ENCODE results near the gene SPATA6L. TPM values are rescaled to one million over a fixed set of nuclear protein-coding genes. Genes with fewer than 3 reads are reported as not detected.

The SPATA6L gene
- total RNA-seq, 1 experiment from 2014 or later, result 1.8 TPM

GRCh38 chr9:4585135-4585534 lies 81.1 kb downstream of the SPATA6L start:
- H3K9me3 Mint-ChIP-seq, result no peaks in the 10 kb centered on the region
- no peak overlapping the region for H3K27ac Mint-ChIP-seq
- TF ChIP-seq, protein P1, sequence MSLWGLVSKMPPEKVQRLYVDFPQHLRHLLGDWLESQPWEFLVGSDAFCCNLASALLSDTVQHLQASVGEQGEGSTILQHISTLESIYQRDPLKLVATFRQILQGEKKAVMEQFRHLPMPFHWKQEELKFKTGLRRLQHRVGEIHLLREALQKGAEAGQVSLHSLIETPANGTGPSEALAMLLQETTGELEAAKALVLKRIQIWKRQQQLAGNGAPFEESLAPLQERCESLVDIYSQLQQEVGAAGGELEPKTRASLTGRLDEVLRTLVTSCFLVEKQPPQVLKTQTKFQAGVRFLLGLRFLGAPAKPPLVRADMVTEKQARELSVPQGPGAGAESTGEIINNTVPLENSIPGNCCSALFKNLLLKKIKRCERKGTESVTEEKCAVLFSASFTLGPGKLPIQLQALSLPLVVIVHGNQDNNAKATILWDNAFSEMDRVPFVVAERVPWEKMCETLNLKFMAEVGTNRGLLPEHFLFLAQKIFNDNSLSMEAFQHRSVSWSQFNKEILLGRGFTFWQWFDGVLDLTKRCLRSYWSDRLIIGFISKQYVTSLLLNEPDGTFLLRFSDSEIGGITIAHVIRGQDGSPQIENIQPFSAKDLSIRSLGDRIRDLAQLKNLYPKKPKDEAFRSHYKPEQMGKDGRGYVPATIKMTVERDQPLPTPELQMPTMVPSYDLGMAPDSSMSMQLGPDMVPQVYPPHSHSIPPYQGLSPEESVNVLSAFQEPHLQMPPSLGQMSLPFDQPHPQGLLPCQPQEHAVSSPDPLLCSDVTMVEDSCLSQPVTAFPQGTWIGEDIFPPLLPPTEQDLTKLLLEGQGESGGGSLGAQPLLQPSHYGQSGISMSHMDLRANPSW (CRISPR knock-in tag; conservative IDR thresholded peaks at IDR 0.05; ENCODE audit: low read depth), result no peak
- TF ChIP-seq MXD4 (CRISPR knock-in tag; IDR thresholded peaks at IDR 0.05; ENCODE audit: borderline replicate concordance), result no peak
- TF ChIP-seq CTCF (IDR thresholded peaks at IDR 0.05), result no peak
- TF ChIP-seq FOXK1 (CRISPR knock-in tag; IDR thresholded peaks at IDR 0.05), result no peak
- no peak for TF ChIP-seq MYBL2 (CRISPR knock-in tag; IDR thresholded peaks at IDR 0.05)
- TF ChIP-seq ZNF317 (CRISPR knock-in tag; IDR thresholded peaks at IDR 0.05; ENCODE audit: borderline replicate concordance, low read depth), result no peak
- TF ChIP-seq MLX (CRISPR knock-in tag; IDR thresholded peaks at IDR 0.05), result no peak
- no peak for TF ChIP-seq ZNF425 (CRISPR knock-in tag; conservative IDR thresholded peaks at IDR 0.05)
- TF ChIP-seq, protein P2, sequence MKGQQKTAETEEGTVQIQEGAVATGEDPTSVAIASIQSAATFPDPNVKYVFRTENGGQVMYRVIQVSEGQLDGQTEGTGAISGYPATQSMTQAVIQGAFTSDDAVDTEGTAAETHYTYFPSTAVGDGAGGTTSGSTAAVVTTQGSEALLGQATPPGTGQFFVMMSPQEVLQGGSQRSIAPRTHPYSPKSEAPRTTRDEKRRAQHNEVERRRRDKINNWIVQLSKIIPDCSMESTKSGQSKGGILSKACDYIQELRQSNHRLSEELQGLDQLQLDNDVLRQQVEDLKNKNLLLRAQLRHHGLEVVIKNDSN (CRISPR knock-in tag; IDR thresholded peaks at IDR 0.05), result no peak
- TF ChIP-seq ZNF121 (CRISPR knock-in tag; IDR thresholded peaks at IDR 0.05), result no peak
- TF ChIP-seq ZNF263 (CRISPR knock-in tag; IDR thresholded peaks at IDR 0.05; ENCODE audit: low read depth), result no peak
- no peak for TF ChIP-seq ATF1 (CRISPR knock-in tag; IDR thresholded peaks at IDR 0.05)
- TF ChIP-seq ZNF532 (CRISPR knock-in tag; IDR thresholded peaks at IDR 0.05; ENCODE audit: borderline replicate concordance), result no peak
- TF ChIP-seq ZNF423 (CRISPR knock-in tag; IDR thresholded peaks at IDR 0.05), result no peak
- no peak for TF ChIP-seq GTF2I (CRISPR knock-in tag; conservative IDR thresholded peaks at IDR 0.05)
- TF ChIP-seq ZSCAN18 (CRISPR knock-in tag; IDR thresholded peaks at IDR 0.05), result no peak
- no peak for TF ChIP-seq NFATC4 (CRISPR knock-in tag; IDR thresholded peaks at IDR 0.05)
- no peak for TF ChIP-seq ZNF138 (CRISPR knock-in tag; conservative IDR thresholded peaks at IDR 0.05)
- no peak for TF ChIP-seq SP1 (CRISPR knock-in tag; conservative IDR thresholded peaks at IDR 0.05)
- TF ChIP-seq IRF2 (CRISPR knock-in tag; IDR thresholded peaks at IDR 0.05; ENCODE audit: borderline replicate concordance, low read depth), result no peak
- no peaks in the 10 kb centered on the region for H3K27me3 Mint-ChIP-seq (ENCODE audit: low read depth)
- ChIA-PET CTCF (no interaction called here), POLR2A (no interaction called here)
- no peak for DNase-seq (ENCODE audit: low spot score)
- H3K36me3 Mint-ChIP-seq, result no peaks in the 10 kb centered on the region
- peaks cover 11% of the 10 kb centered on the region for H3K4me1 Mint-ChIP-seq
- no peak for ATAC-seq
- no peak overlapping the region for H3K4me3 Mint-ChIP-seq

Data from WTC11 (cell line).